Measurements from ENCODE around the gene LDLRAP1.
"Not testable (repeated sequence)": the region's sequence is repeated elsewhere in the genome, so short reads cannot be mapped to it uniquely, and the experiment has no call there.

LDLRAP1 gene

DNA sequence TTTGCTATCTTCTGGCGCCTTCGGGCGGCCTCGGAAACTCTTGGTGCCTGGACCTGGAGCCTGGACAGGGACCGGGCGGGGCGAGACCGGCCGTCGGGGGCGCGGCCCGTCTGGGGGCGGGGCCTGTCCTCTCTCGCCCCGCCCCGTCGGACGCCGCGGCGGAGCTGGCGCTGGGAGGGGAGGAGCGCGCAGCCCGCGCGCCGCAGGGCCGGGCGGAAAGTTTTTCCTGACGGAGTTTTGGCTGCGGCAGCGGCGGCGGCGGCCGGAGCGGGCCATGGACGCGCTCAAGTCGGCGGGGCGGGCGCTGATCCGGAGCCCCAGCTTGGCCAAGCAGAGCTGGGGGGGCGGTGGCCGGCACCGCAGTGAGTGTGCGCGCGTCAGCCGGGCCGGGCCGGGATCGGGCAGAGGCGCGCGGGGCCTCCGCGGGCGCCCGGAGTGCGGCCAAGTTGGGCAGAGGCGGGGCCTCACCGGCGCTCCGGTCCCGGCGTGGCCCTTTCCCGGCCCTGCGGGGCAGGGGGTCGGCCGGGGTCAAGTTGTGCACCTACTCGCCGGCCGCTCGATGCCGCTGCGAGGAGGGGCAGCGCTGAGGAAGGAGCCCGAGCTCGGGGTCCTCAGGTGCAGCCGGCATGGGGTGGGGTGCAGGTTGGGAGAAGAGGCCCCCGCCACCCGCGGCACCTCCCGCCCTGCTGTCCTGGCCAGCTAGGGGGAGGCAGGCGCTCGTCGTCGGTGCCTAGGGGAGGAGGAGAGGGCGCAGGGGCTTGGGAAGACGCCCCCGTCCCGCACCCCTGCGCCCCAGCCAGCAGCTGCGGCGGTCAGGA is at the start of gene LDLRAP1:
Gene LDLRAP1 (plus strand): TSS at position 182 of the 818 bp plus-strand sequence. CDS start 93 bp downstream, at position 275.
- DNase-seq (ENCODE audit: low spot score) (peak; percentile 95), FAIRE-seq (peak; percentile 74)

GRCh38 chr1:25494952-25495351 is 48.5 kb upstream of the LDLRAP1 start:
- DNase-seq (ENCODE audit: low spot score) = no peak
- FAIRE-seq = no peak

DNA sequence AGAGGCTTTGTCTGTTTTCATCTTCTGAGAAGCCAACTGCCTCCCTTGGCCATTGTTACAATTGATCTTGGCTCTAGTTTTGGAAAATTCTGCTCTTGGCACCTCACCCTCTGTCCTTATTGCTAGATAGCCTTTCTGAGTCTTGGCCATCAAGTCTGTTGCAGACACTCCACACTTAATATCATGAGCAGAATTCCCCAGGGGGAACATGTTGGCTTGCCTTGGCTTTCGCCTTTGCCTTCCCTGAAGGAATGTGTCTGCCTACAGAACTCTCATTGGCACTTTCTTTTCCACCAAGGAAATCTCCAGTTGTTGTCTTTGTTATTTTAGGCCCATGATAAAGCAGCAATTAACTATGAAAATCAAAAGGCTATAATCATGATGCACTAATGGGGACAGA is 42.7 kb upstream of the LDLRAP1 start:
- FAIRE-seq = no peak
- no peak for DNase-seq (ENCODE audit: low spot score)

- no peak for FAIRE-seq
- DNase-seq (ENCODE audit: low spot score) = no peak
Measured at GRCh38 chr1:25501235-25502058, 42.0 kb upstream of the LDLRAP1 start.

- DNase-seq (ENCODE audit: low spot score) (no peak), FAIRE-seq (no peak)
Measured at GRCh38 chr1:25502957-25503356, 40.4 kb upstream of the LDLRAP1 start.

GRCh38 chr1:25503551-25504426 is 39.6 kb upstream of the LDLRAP1 start:
- DNase-seq (ENCODE audit: low spot score) (peak; percentile 22), FAIRE-seq (no peak)

GRCh38 chr1:25504706-25505595 is 38.5 kb upstream of the LDLRAP1 start:
- FAIRE-seq (no peak), DNase-seq (ENCODE audit: low spot score) (no peak)

- FAIRE-seq (no peak), DNase-seq (ENCODE audit: low spot score) (no peak)
Measured at GRCh38 chr1:25505656-25506385, 37.6 kb upstream of the LDLRAP1 start.

GRCh38 chr1:25506566-25507463 is 36.6 kb upstream of the LDLRAP1 start:
- not testable (repeated sequence) for FAIRE-seq

DNA sequence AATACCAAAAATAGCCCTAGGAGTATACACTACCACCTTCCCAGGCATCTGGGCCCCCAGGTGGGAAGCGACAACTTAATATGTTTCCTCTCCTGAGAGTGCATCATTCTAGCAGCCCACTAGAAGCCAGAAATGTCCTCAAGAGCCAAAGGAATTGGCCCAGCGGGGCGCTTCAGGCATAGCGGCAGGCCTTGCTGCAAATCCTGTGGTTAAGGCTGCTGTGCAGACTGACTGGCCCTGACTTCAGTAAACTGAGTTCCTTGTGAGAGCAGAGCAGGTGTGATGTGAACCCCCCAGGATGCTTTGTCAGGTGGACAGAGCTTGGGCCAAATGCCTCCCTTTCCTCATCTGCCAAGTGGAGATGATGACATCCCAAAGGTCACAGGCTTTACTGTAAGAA is 29.7 kb upstream of the LDLRAP1 start:
- FAIRE-seq (no peak), DNase-seq (ENCODE audit: low spot score) (no peak)

More at GRCh38 chr1:25506566-25507463, 36.6 kb upstream of the LDLRAP1 start:
- not testable (repeated sequence) for DNase-seq (ENCODE audit: low spot score)

- no peak for FAIRE-seq
- no peak for DNase-seq (ENCODE audit: low spot score)
Measured at GRCh38 chr1:25515033-25515432, 28.4 kb upstream of the LDLRAP1 start.

- DNase-seq (ENCODE audit: low spot score) (no peak), FAIRE-seq (no peak)
Measured at GRCh38 chr1:25516686-25517085, 26.7 kb upstream of the LDLRAP1 start.

DNA sequence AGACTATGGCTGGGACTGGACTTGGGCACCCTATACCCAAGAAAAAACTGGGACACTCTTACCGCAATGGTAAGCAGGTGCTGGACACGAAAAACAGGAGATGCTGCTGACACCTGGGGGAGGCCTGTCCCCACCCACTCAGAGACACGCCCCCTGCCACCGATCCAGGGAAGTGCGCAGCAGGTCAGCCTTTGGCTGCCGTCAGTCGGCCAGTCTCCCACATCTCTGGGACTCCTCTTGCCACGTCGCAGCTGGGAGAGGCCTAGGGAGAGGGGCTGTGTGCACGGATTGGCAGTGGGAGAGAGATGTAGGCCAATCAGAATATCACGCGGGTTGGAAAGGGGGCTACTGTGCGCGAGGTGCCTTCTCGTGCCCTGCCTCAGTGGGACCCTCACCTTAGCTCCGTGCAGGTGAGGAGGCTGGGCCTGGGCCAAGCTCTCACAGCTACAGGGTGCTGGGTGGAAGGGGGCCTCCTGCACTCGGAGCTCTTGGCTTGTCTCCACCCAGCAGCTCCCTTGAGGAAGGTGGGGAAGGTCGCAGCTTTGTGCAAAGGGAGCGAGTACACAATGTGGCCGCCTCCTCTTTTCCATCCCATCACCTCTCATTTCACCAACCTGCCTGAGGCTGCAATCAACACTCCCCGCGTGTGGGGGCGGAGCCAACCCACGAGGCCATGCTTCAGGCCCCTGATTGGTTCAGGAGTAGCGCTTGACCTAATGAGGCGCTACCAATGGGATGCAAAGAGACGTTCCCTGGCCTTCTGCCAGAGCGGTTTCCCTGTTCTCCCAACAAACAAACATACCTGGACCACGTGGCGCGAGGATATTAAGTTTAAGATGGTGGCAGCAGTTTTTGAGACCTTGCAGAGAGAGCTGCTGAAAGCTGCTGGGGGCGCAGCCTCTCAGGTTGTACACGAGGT is 25.7 kb upstream of the LDLRAP1 start:
- FAIRE-seq (no peak), DNase-seq (ENCODE audit: low spot score) (no peak)

- DNase-seq (ENCODE audit: low spot score) = peak; percentile 53
- no peak for FAIRE-seq
Measured at GRCh38 chr1:25519624-25520023, 23.8 kb upstream of the LDLRAP1 start.

- DNase-seq (ENCODE audit: low spot score) (peak; percentile 54), FAIRE-seq (no peak)
Measured at GRCh38 chr1:25520446-25521061, 22.9 kb upstream of the LDLRAP1 start.

GRCh38 chr1:25522031-25522655 is 21.3 kb upstream of the LDLRAP1 start:
- FAIRE-seq = no peak
- DNase-seq (ENCODE audit: low spot score) = no peak

DNA sequence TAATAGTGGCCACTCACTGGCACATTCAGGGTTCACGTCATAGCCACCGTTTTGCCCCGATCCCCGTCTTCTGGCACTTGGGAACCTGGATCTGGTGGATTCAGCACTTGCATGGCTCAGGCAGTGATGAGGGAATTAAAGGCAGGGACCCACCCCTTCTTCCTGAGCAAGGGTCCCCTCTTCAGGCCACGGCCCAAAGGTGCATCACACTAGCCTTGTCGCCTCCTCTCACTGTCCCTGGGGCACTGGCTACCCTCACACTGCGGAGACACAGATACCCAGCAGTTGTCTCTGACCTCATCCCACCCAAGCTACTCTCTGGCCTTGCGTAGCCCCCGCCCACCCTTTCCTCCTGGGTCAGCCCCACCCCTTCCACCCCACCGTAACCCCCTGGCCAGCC is 19.9 kb upstream of the LDLRAP1 start:
- FAIRE-seq (no peak), DNase-seq (ENCODE audit: low spot score) (no peak)
